PFSK-1 (cell line): ENCODE data around the gene DPYD.

Experiments
- FOXP2 ChIP-seq: optimal IDR thresholded peaks from 2 replicates; pipeline ENCODE3; 2011; ENCODE audit warnings: borderline replicate concordance, control low read depth, inconsistent platforms; ENCODE audit not compliant: insufficient read depth; ENCODE audit errors: extremely low read length, extremely low read depth
- POLR2AphosphoS5 ChIP-seq: IDR thresholded peaks from 2 replicates; pipeline ENCODE4 v1.6.1; 2012; ENCODE audit warnings: low read depth, mild to moderate bottlenecking, control low read depth, low read length, moderate library complexity
- REST ChIP-seq, 2 experiments: IDR thresholded peaks; 2 replicates each; pipeline versions ENCODE4 v1.6.1 to v1.8.0; 2011 to 2012; ENCODE audit warnings: low read depth in 2 of 2, low read length in 2 of 2, control low read depth in 1 of 2, inconsistent platforms in 1 of 2, mild to moderate bottlenecking in 1 of 2, moderate library complexity in 1 of 2; ENCODE audit not compliant: insufficient read depth in 1 of 2
- SIN3A ChIP-seq: IDR thresholded peaks from 2 replicates; pipeline ENCODE4 v1.6.1; 2012; ENCODE audit warnings: mild to moderate bottlenecking, low read length, moderate library complexity, borderline replicate concordance; ENCODE audit not compliant: insufficient read depth
- TAF1 ChIP-seq: IDR thresholded peaks from 2 replicates; pipeline ENCODE4 v1.6.1; 2012; ENCODE audit warnings: low read length, control low read depth, borderline replicate concordance; ENCODE audit not compliant: insufficient read depth

The DPYD gene

GRCh38 chr1:97174039-97174704 is 746.7 kb downstream of the DPYD start:
- no peak for TF ChIP-seq FOXP2
- TF ChIP-seq SIN3A: no peak
- no peak for TF ChIP-seq TAF1
- no peak for TF ChIP-seq REST (IDR thresholded peaks at IDR 0.05; ENCODE audit: insufficient read depth in 1 of 2, low read depth in 2 of 2, low read length in 2 of 2)
- TF ChIP-seq POLR2AphosphoS5: no peak

- TF ChIP-seq SIN3A: no peak
- TF ChIP-seq POLR2AphosphoS5: no peak
- TF ChIP-seq FOXP2: no peak
- TF ChIP-seq TAF1: no peak
- no peak for TF ChIP-seq REST (IDR thresholded peaks at IDR 0.05; ENCODE audit: insufficient read depth in 1 of 2, low read depth in 2 of 2, low read length in 2 of 2)
These were observed 750.5 kb downstream of the DPYD start for GRCh38 chr1:97170300-97170699.

- TF ChIP-seq TAF1: no peak
- TF ChIP-seq SIN3A: no peak
- no peak for TF ChIP-seq FOXP2
- no peak for TF ChIP-seq REST (IDR thresholded peaks at IDR 0.05; ENCODE audit: insufficient read depth in 1 of 2, low read depth in 2 of 2, low read length in 2 of 2)
- TF ChIP-seq POLR2AphosphoS5: no peak
These were observed 752.8 kb downstream of the DPYD start for GRCh38 chr1:97168056-97168455.

GRCh38 chr1:97167246-97167645 is 753.6 kb downstream of the DPYD start:
- TF ChIP-seq SIN3A (no peak), POLR2AphosphoS5 (no peak)

GRCh38 chr1:97166626-97167025 is 754.2 kb downstream of the DPYD start:
- TF ChIP-seq SIN3A (no peak), POLR2AphosphoS5 (no peak), TAF1 (no peak), FOXP2 (no peak), REST (IDR thresholded peaks at IDR 0.05; ENCODE audit: insufficient read depth in 1 of 2, low read depth in 2 of 2, low read length in 2 of 2) (no peak)
